MM.1S (cell line): ENCODE data around the gene MSLN.

ENCODE experiments used
- DNase-seq: peaks from one replicate; pipeline ENCODE4 v3.0.0-alpha.2; 2015
- H2AFZ ChIP-seq: fragments of 300-600 bp; sonication (generic); 2 replicates; pipeline ENCODE4 v1.6.0; 2016; ENCODE audit warnings: antibody characterized with exemption, low read length
- H3F3A ChIP-seq: fragments of 300-600 bp; sonication (generic); 2 replicates; pipeline ENCODE4 v1.6.1; 2016; ENCODE audit warnings: mild to moderate bottlenecking, antibody characterized with exemption, low read length, moderate library complexity, mixed read lengths; ENCODE audit not compliant: insufficient read depth
- H3K27ac ChIP-seq: fragments of 300-600 bp; sonication (generic); 2 replicates; pipeline ENCODE4 v1.5.1; 2016; ENCODE audit warnings: mild to moderate bottlenecking, low read length
- H3K27me3 ChIP-seq: fragments of 300-600 bp; sonication (generic); replicated peaks from 2 replicates; pipeline ENCODE4 v1.6.0; 2016; ENCODE audit warnings: low read length; ENCODE audit not compliant: insufficient read depth
- H3K36me3 ChIP-seq: fragments of 300-600 bp; sonication (generic); replicated peaks from 2 replicates; pipeline ENCODE4 v1.6.1; 2016; ENCODE audit warnings: mild to moderate bottlenecking, low read length, mixed read lengths; ENCODE audit not compliant: insufficient read depth
- H3K4me1 ChIP-seq: fragments of 300-600 bp; sonication (generic); 2 replicates; pipeline ENCODE4 v1.6.1; 2016; ENCODE audit warnings: low read length, mixed read lengths
- H3K4me2 ChIP-seq: fragments of 300-600 bp; sonication (generic); 2 replicates; pipeline ENCODE4 v1.6.0; 2016; ENCODE audit warnings: low read depth, low read length
- H3K4me3 ChIP-seq: fragments of 300-600 bp; sonication (generic); 2 replicates; pipeline ENCODE4 v1.5.1; 2016; ENCODE audit warnings: low read length, mixed read lengths
- H3K79me2 ChIP-seq: fragments of 300-600 bp; sonication (generic); 2 replicates; pipeline ENCODE4 v1.6.1; 2016; ENCODE audit warnings: mixed run types, low read length, mixed read lengths
- H3K9ac ChIP-seq: fragments of 300-600 bp; sonication (generic); 2 replicates; pipeline ENCODE4 v1.6.1; 2016; ENCODE audit warnings: low read length, mixed read lengths
- H3K9me2 ChIP-seq: fragments of 300-600 bp; sonication (generic); replicated peaks from 2 replicates; pipeline ENCODE4 v1.6.1; 2016; ENCODE audit warnings: mild to moderate bottlenecking, low read length, mixed read lengths; ENCODE audit not compliant: insufficient read depth
- H3K9me3 ChIP-seq: fragments of 300-600 bp; sonication (generic); replicated peaks from 2 replicates; pipeline ENCODE4 v1.6.1; 2016; ENCODE audit warnings: mild to moderate bottlenecking, low read length, mixed read lengths; ENCODE audit not compliant: insufficient read depth
- H4K20me1 ChIP-seq: fragments of 300-600 bp; sonication (generic); 2 replicates; pipeline ENCODE4 v1.6.1; 2016; ENCODE audit warnings: mild to moderate bottlenecking, low read length, moderate library complexity, mixed read lengths; ENCODE audit not compliant: insufficient read depth
- EZH2 ChIP-seq: fragments of 300-600 bp; sonication (generic); optimal IDR thresholded peaks from 2 replicates; pipeline ENCODE3; 2017; ENCODE audit warnings: low read depth, mild to moderate bottlenecking, antibody characterized with exemption, low read length, mixed read lengths
- EZH2phosphoT487 ChIP-seq: fragments of 300-600 bp; sonication (generic); IDR thresholded peaks from 2 replicates; pipeline ENCODE4 v1.6.1; 2018; ENCODE audit warnings: antibody characterized with exemption, low read length
- TF ChIP-seq, protein P1 (sequence below): fragments of 300-600 bp; sonication (generic); IDR thresholded peaks from 2 replicates; pipeline ENCODE4 v1.5.1; 2016; ENCODE audit warnings: antibody characterized with exemption, low read length, mixed read lengths

The MSLN gene

DNA sequence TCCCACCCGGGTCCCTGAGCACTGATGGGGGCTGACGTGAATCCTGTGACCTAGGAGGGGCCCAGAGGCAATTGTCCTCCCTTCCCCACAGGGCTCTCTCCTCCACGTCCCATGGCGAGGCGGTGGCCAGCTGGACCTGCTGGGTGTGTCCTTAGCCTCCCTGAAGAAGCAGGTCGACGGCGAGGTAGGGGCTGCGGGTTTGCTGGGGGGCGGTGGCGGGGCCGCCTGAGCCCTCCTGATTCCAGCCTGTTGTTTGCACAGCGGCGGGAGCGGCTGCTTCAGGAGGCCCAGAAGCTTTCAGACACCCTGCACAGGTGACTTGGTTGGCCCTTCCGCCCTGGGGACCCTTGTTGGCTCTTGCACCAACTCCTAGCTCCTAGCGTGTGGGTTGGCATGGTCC, 29.6 kb downstream of the MSLN start:
- no peaks in the 10 kb centered on the region for H3F3A ChIP-seq
- H4K20me1 ChIP-seq, result no peaks in the 10 kb centered on the region; the same call in 1 of the 2 replicates

DNA sequence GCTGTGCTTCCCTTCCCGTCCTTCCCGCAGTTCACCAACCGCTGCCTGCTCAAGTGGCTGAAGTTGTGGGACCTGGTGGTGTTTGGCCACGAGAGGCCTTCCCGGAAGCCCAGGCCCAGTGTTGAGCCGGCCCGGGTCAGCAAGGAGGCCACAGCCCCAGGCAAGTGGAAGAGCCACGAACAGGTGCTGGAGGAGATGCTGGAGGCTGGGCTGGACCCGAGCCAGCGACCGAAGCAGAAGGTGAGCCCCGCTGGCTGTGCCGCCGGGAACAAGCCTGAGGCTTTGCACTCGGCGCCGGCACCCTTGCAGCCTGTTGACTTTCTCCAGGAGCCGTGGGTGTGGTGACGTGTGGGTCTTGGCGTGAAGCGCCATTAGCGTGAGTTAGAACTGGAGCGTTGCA, 30.6 kb downstream of the MSLN start:
- no peak overlapping the region for H2AFZ ChIP-seq
- H3K9me2 ChIP-seq, result no peaks in the 10 kb centered on the region
- TF ChIP-seq, protein P1, sequence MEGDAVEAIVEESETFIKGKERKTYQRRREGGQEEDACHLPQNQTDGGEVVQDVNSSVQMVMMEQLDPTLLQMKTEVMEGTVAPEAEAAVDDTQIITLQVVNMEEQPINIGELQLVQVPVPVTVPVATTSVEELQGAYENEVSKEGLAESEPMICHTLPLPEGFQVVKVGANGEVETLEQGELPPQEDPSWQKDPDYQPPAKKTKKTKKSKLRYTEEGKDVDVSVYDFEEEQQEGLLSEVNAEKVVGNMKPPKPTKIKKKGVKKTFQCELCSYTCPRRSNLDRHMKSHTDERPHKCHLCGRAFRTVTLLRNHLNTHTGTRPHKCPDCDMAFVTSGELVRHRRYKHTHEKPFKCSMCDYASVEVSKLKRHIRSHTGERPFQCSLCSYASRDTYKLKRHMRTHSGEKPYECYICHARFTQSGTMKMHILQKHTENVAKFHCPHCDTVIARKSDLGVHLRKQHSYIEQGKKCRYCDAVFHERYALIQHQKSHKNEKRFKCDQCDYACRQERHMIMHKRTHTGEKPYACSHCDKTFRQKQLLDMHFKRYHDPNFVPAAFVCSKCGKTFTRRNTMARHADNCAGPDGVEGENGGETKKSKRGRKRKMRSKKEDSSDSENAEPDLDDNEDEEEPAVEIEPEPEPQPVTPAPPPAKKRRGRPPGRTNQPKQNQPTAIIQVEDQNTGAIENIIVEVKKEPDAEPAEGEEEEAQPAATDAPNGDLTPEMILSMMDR, result no peak
- TF ChIP-seq EZH2 (no peak), EZH2phosphoT487 (no peak)
- DNase-seq, result no peak
- peaks cover 33% of the 10 kb centered on the region for H3K79me2 ChIP-seq
- H3K4me1 ChIP-seq, result 0 out of 2 replicates have a peak, but pooled peaks cover 9% of the 10 kb centered on the region
- H3K4me2 ChIP-seq, result no peak overlapping the region
- no peak overlapping the region for H3K9ac ChIP-seq
- no peaks in the 10 kb centered on the region for H3K9me3 ChIP-seq
- no peaks in the 10 kb centered on the region; the same call in 1 of the 2 replicates for H3K36me3 ChIP-seq
- H3F3A ChIP-seq, result no peaks in the 10 kb centered on the region
- no peak overlapping the region for H3K27ac ChIP-seq
- H3K27me3 ChIP-seq, result no peaks in the 10 kb centered on the region
- no peaks in the 10 kb centered on the region for H4K20me1 ChIP-seq
- no peak overlapping the region for H3K4me3 ChIP-seq

More for the DNA sequence above, 29.6 kb downstream of the MSLN start:
- H3K79me2 ChIP-seq, result peaks cover 33% of the 10 kb centered on the region
- H3K9me2 ChIP-seq, result no peaks in the 10 kb centered on the region
- no peaks in the 10 kb centered on the region for H3K9me3 ChIP-seq
- H3K4me2 ChIP-seq, result no peak overlapping the region
- no peaks in the 10 kb centered on the region; the same call in 1 of the 2 replicates for H3K36me3 ChIP-seq
- H2AFZ ChIP-seq, result no peak overlapping the region
- no peak overlapping the region for H3K27ac ChIP-seq
- TF ChIP-seq, protein P1, result no peak
- TF ChIP-seq EZH2phosphoT487, result no peak
- TF ChIP-seq EZH2, result no peak
- H3K27me3 ChIP-seq, result no peaks in the 10 kb centered on the region
- H3K9ac ChIP-seq, result no peak overlapping the region
- no peak for DNase-seq
- 0 out of 2 replicates have a peak, but pooled peaks cover 9% of the 10 kb centered on the region for H3K4me1 ChIP-seq
- H3K4me3 ChIP-seq, result no peak overlapping the region

DNA sequence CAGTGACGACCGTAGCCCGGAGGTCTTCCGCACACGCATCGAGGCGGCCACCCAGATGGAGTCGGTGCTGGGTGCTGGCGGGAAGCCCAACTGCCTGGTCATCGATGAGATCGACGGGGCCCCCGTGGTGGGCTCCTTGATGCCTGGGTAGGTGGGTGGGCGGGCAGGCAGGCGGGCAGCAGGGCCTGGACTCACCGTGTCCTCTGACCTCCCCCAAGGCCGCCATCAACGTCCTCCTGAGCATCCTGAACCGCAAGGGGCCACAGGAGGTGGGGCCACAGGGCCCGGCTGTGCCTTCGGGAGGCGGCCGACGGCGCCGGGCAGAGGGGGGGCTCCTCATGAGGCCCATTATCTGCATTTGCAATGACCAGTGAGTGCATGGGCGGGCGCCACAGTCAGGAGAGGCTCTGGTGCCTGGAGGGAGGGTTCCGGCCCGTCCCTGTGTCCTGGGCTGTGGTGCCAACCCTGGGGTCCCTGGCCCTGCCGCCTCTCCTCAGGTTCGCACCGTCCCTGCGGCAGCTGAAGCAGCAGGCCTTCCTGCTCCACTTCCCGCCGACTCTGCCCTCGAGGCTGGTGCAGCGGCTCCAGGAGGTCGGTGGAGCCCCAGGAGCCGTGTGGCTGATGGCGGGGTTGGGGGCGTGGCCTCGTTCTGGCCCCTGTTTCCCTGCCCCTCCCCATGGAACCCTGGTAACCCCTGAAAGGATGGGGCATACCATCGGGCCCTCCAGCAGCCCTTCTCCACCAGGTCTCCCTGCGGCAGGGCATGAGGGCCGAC, 31.9 kb downstream of the MSLN start:
- no peaks in the 10 kb centered on the region for H3K27me3 ChIP-seq
- H2AFZ ChIP-seq, result no peak overlapping the region
- DNase-seq, result peak; percentile 1
- no peaks in the 10 kb centered on the region for H3K9me3 ChIP-seq
- H3K4me1 ChIP-seq, result 0 out of 2 replicates have a peak, but pooled peaks cover 4% of the 10 kb centered on the region
- H3K9ac ChIP-seq, result no peak overlapping the region
- no peaks in the 10 kb centered on the region for H4K20me1 ChIP-seq
- no peak overlapping the region for H3K4me3 ChIP-seq
- no peak overlapping the region for H3K27ac ChIP-seq
- TF ChIP-seq, protein P1, result no peak
- TF ChIP-seq EZH2phosphoT487 (no peak), EZH2 (no peak)
- H3K9me2 ChIP-seq, result no peaks in the 10 kb centered on the region
- H3K36me3 ChIP-seq, result no peaks in the 10 kb centered on the region; the same call in 1 of the 2 replicates
- H3F3A ChIP-seq, result no peaks in the 10 kb centered on the region
- no peak overlapping the region for H3K4me2 ChIP-seq
- peaks cover 24% of the 10 kb centered on the region for H3K79me2 ChIP-seq
